Skeletal muscle tissue (tissue), 4 donors: ENCODE results near the gene SPDYE1. TPM values are rescaled to one million over a fixed set of nuclear protein-coding genes. Genes with fewer than 3 reads are reported as not detected.
"Not testable (repeated sequence)": the region's sequence is repeated elsewhere in the genome, so short reads cannot be mapped to it uniquely, and the experiment has no call there.

Source experiments
- H3K27ac ChIP-seq: one replicate; pipeline ENCODE4 v1.7.0; 2013; ENCODE audit warnings: mild to moderate bottlenecking, low read depth, low read length, inconsistent platforms
- H3K27me3 ChIP-seq, 3 donors: one replicate each; pipeline ENCODE4 v1.7.0; 2013; ENCODE audit warnings: low read length in 3 of 3; ENCODE audit not compliant: control insufficient read depth in 3 of 3, insufficient read depth in 3 of 3
- H3K36me3 ChIP-seq, 3 donors: one replicate each; pipeline ENCODE4 v1.7.0; 2013; ENCODE audit warnings: low read length in 3 of 3; ENCODE audit not compliant: control insufficient read depth in 3 of 3, insufficient read depth in 3 of 3
- H3K4me1 ChIP-seq, 3 donors: one replicate each; pipeline ENCODE4 v1.7.0; 2013; ENCODE audit warnings: low read length in 3 of 3, mild to moderate bottlenecking in 3 of 3; ENCODE audit not compliant: control insufficient read depth in 3 of 3, insufficient read depth in 3 of 3
- H3K4me3 ChIP-seq, 3 donors: one replicate each; pipeline ENCODE4 v1.7.0; 2013; ENCODE audit warnings: low read length in 3 of 3
- H3K9ac ChIP-seq, 3 donors: one replicate each; pipeline ENCODE4 v1.7.0; 2013; ENCODE audit warnings: low read length in 3 of 3, mild to moderate bottlenecking in 3 of 3, moderate library complexity in 2 of 3, low read depth in 1 of 3
- H3K9me3 ChIP-seq, 3 donors: one replicate each; pipeline ENCODE4 v1.7.0; 2013; ENCODE audit warnings: low read length in 3 of 3; ENCODE audit not compliant: control insufficient read depth in 3 of 3
- total RNA-seq: library from RNA; depleted of rRNA; stranded (reverse); fragments of >200 nt; gene quantifications from one replicate; pipeline ENCODE4 v1.2.3, GENCODE V29; 2014
- donor health status: Osteomylitis.

SPDYE1 gene
- total RNA-seq, 1 donor from 2014 or later, result not detected

DNA sequence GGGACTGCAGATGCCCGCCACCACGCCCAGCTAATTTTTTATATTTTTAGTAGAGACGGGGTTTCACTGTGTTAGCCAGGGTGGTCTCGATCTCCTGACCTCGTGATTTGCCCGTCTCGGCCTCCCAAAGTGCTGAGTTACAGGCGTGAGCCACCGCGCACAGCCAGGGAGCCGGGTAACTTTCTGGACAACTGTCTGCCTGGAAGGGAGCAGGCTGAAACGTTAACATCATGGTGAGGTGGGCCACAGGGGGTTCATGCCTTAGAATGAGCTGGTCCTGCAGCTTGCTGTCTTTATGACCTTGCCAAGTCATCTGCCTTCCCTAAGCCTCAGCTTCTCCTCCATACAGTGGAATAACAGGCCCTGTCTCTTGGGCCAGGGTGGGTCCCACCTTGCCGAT, 33.6 kb downstream of the SPDYE1 start:
- not testable (repeated sequence) for H3K9me3 ChIP-seq, H3K27ac ChIP-seq, H3K9ac ChIP-seq, H3K27me3 ChIP-seq, H3K36me3 ChIP-seq, H3K4me3 ChIP-seq, H3K4me1 ChIP-seq

DNA sequence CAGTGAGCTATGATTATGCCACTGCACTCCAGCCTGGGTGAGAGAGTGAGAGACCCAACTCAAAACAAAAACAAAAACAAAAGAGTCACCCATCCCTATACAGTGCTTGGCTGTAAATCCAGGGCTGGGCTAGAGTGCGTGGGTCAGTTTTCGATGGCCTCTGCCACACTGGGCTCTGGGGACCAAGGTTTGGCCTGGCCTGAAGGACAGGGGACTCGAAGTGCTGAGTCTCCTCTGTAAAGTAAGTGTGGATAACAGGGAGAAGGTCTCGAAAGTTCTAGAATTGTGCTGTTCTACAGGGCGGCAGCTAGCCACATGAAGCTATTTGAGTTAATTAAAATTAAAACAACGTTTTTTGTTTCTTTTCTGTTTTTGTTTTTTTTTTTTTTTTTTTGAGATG, 34.3 kb downstream of the SPDYE1 start:
- not testable (repeated sequence) for H3K36me3 ChIP-seq, H3K4me3 ChIP-seq, H3K27ac ChIP-seq, H3K27me3 ChIP-seq, H3K4me1 ChIP-seq, H3K9ac ChIP-seq, H3K9me3 ChIP-seq

DNA sequence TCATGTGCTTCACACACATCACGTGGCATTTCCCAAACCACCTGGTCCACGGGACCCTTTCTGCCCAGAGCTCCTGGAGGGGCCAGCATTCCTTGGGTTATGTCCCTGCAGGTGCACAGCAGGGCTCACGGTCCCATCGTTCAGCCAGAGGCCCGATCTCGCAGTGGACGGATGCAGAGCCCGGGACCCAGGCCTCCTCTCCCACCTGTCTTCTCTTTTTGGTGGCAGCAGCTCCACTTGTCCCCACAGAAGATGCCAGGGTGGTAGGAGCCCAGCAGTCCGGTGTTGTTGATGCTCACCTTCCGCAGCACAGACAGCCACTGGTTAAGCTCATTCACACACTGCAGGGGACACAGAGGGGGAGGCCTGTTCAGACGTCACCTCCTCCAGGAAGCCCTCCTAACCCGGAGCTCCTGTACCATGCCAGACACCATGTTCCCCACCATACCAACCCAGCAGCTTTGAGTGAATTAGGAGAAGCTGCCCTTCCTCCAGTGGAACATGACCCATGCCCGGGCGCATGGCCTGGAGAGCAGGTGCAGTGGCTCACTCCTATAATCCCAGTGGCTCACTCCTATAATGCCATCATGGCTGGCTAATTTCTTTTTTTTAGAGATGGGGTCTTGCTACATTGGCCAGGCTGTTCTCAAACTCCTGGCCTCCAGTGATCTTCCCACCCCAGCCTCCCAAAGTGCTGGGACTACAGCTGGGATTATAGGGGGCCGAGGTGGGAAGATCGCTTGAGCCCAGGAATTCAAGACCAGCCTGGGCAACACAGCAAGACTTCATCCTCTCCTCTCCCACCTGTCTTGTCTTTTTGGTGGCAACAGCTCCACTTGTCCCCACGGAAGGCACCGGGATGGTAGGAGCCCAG, 36.5 kb downstream of the SPDYE1 start:
- H3K9me3 ChIP-seq, H3K4me3 ChIP-seq, H3K27ac ChIP-seq, H3K9ac ChIP-seq, H3K36me3 ChIP-seq, H3K4me1 ChIP-seq, H3K27me3 ChIP-seq: not testable (repeated sequence)

- not testable (repeated sequence) for H3K9ac ChIP-seq, H3K27me3 ChIP-seq, H3K27ac ChIP-seq, H3K4me3 ChIP-seq, H3K4me1 ChIP-seq, H3K9me3 ChIP-seq, H3K36me3 ChIP-seq
Observed at GRCh38 chr7:44036364-44036763, 38.7 kb downstream of the SPDYE1 start.

DNA sequence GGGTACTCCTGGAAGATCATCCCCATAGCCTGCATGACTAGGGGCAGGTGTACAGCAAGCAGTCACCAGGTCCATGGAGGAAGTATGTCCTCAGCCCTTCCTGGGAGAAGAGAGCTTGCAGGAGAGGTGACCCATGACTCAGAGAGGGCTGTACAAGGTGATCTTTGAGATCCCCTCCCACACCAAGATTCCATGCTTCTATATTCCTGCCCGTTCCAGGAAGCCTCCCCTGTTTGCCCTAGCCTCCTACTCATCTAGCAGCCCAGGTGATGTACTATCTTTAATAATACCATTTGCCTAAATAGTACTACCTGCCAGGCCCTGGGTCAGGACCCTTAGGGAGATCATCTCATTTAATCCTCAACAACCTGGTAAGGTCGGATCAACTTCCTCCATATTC, 40.3 kb downstream of the SPDYE1 start:
- not testable (repeated sequence) for H3K27me3 ChIP-seq, H3K4me1 ChIP-seq, H3K4me3 ChIP-seq, H3K9ac ChIP-seq, H3K27ac ChIP-seq, H3K9me3 ChIP-seq, H3K36me3 ChIP-seq

DNA sequence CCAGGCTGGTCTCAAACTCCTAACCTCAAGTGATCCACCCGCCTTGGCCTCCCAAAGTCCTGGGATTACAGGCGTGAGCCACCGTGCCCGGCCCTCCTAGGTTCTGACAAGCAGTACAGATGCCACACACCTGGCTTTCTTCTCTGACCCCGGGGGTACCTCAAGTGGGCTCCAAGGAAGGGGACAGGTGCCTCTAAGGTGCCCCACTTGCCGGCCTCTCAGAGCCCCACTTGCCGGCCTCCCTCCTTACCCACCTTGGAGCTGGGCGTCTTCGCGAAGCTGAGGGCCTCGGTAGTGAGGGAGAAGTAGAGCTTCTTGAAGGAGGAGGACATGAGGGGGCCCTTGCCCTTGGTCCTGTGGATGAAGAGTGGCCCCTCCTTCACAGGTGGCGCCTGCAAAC, 40.9 kb downstream of the SPDYE1 start:
- not testable (repeated sequence) for H3K4me1 ChIP-seq, H3K36me3 ChIP-seq, H3K27ac ChIP-seq, H3K27me3 ChIP-seq, H3K9me3 ChIP-seq, H3K9ac ChIP-seq, H3K4me3 ChIP-seq

DNA sequence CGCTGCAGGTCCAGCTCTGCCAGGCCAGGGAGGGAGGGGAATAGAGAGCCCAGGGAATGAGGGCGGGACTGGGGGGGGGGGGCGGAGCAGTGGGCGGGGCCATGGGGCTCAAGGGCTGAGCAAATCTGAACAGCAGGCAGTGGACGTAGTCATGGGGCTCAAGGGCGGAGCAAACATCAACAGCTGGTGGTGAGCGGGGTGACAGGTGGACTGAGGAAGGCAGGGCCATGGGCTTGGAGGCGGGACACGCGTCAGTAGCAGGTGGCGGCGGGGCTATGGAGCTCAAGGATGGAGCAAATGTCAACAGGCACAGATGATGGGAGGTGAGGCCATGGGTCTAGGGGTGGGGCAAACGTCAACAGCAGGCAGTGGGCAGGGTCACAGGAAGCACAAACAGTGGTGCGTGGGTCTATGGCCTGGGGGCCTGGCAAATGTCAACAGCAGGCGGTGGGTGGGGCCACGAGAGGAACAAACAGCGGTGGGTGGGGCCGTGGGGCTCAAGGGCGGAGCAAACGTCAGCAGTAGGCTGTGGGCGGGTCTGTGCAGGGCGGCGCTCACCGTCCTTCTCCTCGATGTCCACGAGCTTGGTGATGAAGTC, 41.4 kb downstream of the SPDYE1 start:
- not testable (repeated sequence) for H3K27me3 ChIP-seq, H3K4me1 ChIP-seq, H3K36me3 ChIP-seq, H3K9me3 ChIP-seq
- peak overlapping the region in 1 of 3 donors; percentile 60 for H3K9ac ChIP-seq
- peak overlapping the region; percentile 68 for H3K27ac ChIP-seq
- H3K4me3 ChIP-seq, result peak overlapping the region; percentile 66 to 77 (median 72)

- peak overlapping the region in 1 of 3 donors; percentile 52 for H3K4me3 ChIP-seq
- H3K9me3 ChIP-seq, H3K36me3 ChIP-seq, H3K27ac ChIP-seq, H3K27me3 ChIP-seq: not testable (repeated sequence)
- H3K4me1 ChIP-seq, result peaks cover 9 to 12% (median 11%) of the 10 kb centered on the region in 3 donors
- peak overlapping the region in 1 of 3 donors; percentile 50 for H3K9ac ChIP-seq
Observed at GRCh38 chr7:44039800-44040492, 42.2 kb downstream of the SPDYE1 start.

DNA sequence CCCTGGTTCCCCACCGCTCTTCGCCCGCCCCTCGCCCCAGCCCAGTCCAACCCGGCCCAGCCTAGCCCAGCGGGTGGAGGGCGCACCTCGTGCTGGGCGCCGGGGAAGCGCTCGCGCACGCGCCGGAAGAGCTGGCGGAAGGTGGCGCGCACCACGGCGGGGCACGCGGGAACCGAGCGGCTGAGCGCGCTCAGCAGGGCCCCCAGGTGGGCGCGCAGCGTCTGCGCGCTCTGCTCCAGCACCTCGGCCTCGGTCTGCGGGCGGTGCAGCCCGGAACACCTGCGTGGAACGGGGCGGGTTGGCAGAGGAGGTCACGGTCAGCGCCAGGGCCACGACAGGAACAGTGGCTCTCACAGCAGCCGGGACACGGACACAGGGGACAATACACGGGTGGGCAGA, 42.8 kb downstream of the SPDYE1 start:
- H3K9ac ChIP-seq, result peak overlapping the region in 1 of 3 donors; percentile 50
- H3K4me1 ChIP-seq, result peaks cover 15 to 17% (median 15%) of the 10 kb centered on the region in 3 donors
- H3K27ac ChIP-seq, H3K9me3 ChIP-seq, H3K27me3 ChIP-seq, H3K36me3 ChIP-seq: not testable (repeated sequence)
- H3K4me3 ChIP-seq, result peak overlapping the region in 1 of 3 donors; percentile 52

DNA sequence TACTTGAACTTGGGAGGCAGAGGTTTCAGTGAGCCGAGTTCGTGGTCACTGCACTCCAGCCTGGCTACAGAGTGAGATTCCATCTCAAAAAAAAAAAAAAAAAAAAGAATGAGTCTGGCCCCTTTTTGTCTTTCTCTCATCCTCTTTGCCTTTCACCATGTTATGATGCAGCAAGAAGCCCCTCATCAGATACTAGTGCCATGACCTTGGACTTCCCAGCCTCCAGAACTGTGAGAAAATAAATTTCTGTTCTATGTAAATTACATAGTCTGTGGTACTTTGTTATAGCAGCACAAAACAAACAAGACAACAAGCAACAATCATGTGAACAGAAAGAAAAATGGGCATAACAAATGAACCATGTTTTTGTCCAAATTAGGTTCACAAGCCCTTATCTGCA, 44.5 kb downstream of the SPDYE1 start:
- Histone ChIP-seq H3K27ac (no peak overlapping the region), H3K9ac (no peak overlapping the region), H3K4me3 (no peak overlapping the region), H3K27me3 (no peaks in the 10 kb centered on the region), H3K36me3 (peaks cover 4 to 9% (median 6%) of the 10 kb centered on the region in 3 donors), H3K9me3 (no peaks in the 10 kb centered on the region), H3K4me1 (peaks cover 25 to 32% (median 25%) of the 10 kb centered on the region in 3 donors)
